Activated CD8-positive, alpha-beta T cell treated with anti-CD3 and anti-CD28 coated beads for 36 hours (primary cell): Measurements from ENCODE around the gene ACSM2B. TPM values are rescaled to one million over a fixed set of nuclear protein-coding genes. Genes with fewer than 3 reads are reported as not detected.

Experiments used
- ATAC-seq: fragments of 200-7000 bp; cut with Tn5 transposase; one replicate; pipeline ENCODE4 v1.10.0; 2021; ENCODE audit warnings: mild to moderate bottlenecking, moderate library complexity
- CTCF ChIA-PET: fragments of 350-600 bp; sonication (Branson Sonifier 250); formaldehyde crosslinking; loops from one replicate; lab custom pipeline; 2021; ENCODE audit warnings: antibody characterized with exemption; lab: Charles Lee
- POLR2A ChIA-PET: fragments of 350-600 bp; sonication (Branson Sonifier 250); formaldehyde crosslinking; loops from one replicate; lab custom pipeline; 2021; ENCODE audit warnings: antibody characterized with exemption; lab: Charles Lee
- DNase-seq: peaks from one replicate; pipeline ENCODE4 v3.0.0-alpha.2; 2020
- H3K27ac Mint-ChIP-seq: one replicate; pipeline ENCODE4 v1.8.0; 2021; ENCODE audit warnings: mild to moderate bottlenecking, mixed read lengths
- H3K27me3 Mint-ChIP-seq: one replicate; pipeline ENCODE4 v1.8.0; 2021; ENCODE audit warnings: mixed read lengths
- H3K36me3 Mint-ChIP-seq: one replicate; pipeline ENCODE4 v1.8.0; 2021; ENCODE audit warnings: low read depth, mixed read lengths
- H3K4me1 Mint-ChIP-seq: one replicate; pipeline ENCODE4 v1.8.0; 2021; ENCODE audit warnings: low read depth, mixed read lengths
- H3K4me3 Mint-ChIP-seq: one replicate; pipeline ENCODE4 v1.8.0; 2021; ENCODE audit warnings: mild to moderate bottlenecking, moderate library complexity, mixed read lengths
- H3K9me3 Mint-ChIP-seq: one replicate; pipeline ENCODE4 v1.8.0; 2021; ENCODE audit warnings: mixed read lengths
- CTCF ChIP-seq: fragments of 200-600 bp; IDR thresholded peaks from one replicate; pipeline ENCODE4 v1.8.0; 2022; ENCODE audit warnings: antibody characterized with exemption, mild to moderate bottlenecking
- intact Hi-C: fragments of 100-400 bp; cut with micrococcal nuclease; formaldehyde crosslinking; loops from one replicate; pipeline ENCODE4 v1.10.0; 2022
- total RNA-seq, 2 experiments: library from RNA; stranded (reverse); gene quantifications; one replicate each; pipeline ENCODE4 v1.2.3, GENCODE V29; 2021

Gene ACSM2B
- total RNA-seq, 2 experiments from 2014 or later = not detected

GRCh38 chr16:20620770-20621169 lies 44.6 kb upstream of the ACSM2B start:
- Mint-ChIP-seq H3K4me3 (no peak overlapping the region), H3K27ac (no peak overlapping the region), H3K27me3 (peaks cover 8% of the 10 kb centered on the region), H3K4me1 (no peaks in the 10 kb centered on the region), H3K9me3 (no peaks in the 10 kb centered on the region), H3K36me3 (no peaks in the 10 kb centered on the region)
- POLR2A ChIA-PET = no interaction called here
- CTCF ChIA-PET = no interaction called here
- no peak for ATAC-seq
- TF ChIP-seq CTCF = no peak
- intact Hi-C loops = no loop called here
- DNase-seq = no peak

GRCh38 chr16:20620003-20620402 lies 43.8 kb upstream of the ACSM2B start:
- intact Hi-C loops = no loop called here
- no peak for ATAC-seq
- Mint-ChIP-seq H3K27me3 (peaks cover 8% of the 10 kb centered on the region), H3K4me3 (no peak overlapping the region), H3K27ac (no peak overlapping the region), H3K4me1 (no peaks in the 10 kb centered on the region), H3K36me3 (no peaks in the 10 kb centered on the region), H3K9me3 (no peaks in the 10 kb centered on the region)
- no peak for DNase-seq
- CTCF ChIA-PET = no interaction called here
- no peak for TF ChIP-seq CTCF
- POLR2A ChIA-PET = no interaction called here

GRCh38 chr16:20617271-20617670 lies 41.1 kb upstream of the ACSM2B start:
- ChIA-PET POLR2A (no interaction called here), CTCF (no interaction called here)
- Mint-ChIP-seq H3K27ac (no peak overlapping the region), H3K4me3 (no peak overlapping the region), H3K36me3 (no peaks in the 10 kb centered on the region), H3K27me3 (peaks cover 10% of the 10 kb centered on the region), H3K4me1 (no peaks in the 10 kb centered on the region), H3K9me3 (no peaks in the 10 kb centered on the region)
- no peak for TF ChIP-seq CTCF
- ATAC-seq (no peak), DNase-seq (no peak)
- intact Hi-C loops = no loop called here

- intact Hi-C loops = no loop called here
- H3K36me3 Mint-ChIP-seq = no peaks in the 10 kb centered on the region
- ATAC-seq (no peak), DNase-seq (no peak)
- TF ChIP-seq CTCF = no peak
- POLR2A ChIA-PET = no interaction called here
- H3K9me3 Mint-ChIP-seq = no peaks in the 10 kb centered on the region
- CTCF ChIA-PET = no interaction called here
- H3K27me3 Mint-ChIP-seq = peaks cover 20% of the 10 kb centered on the region
- no peaks in the 10 kb centered on the region for H3K4me1 Mint-ChIP-seq
- H3K4me3 Mint-ChIP-seq = no peak overlapping the region
- H3K27ac Mint-ChIP-seq = no peak overlapping the region
Observed at GRCh38 chr16:20614186-20615141, 38.3 kb upstream of the ACSM2B start.

- DNase-seq (no peak), ATAC-seq (no peak)
- Mint-ChIP-seq H3K27me3 (peaks cover 22% of the 10 kb centered on the region), H3K4me3 (no peak overlapping the region), H3K4me1 (no peaks in the 10 kb centered on the region), H3K27ac (no peak overlapping the region), H3K9me3 (no peaks in the 10 kb centered on the region), H3K36me3 (no peaks in the 10 kb centered on the region)
- ChIA-PET CTCF (no interaction called here), POLR2A (no interaction called here)
- TF ChIP-seq CTCF = no peak
- intact Hi-C loops = no loop called here
Observed at GRCh38 chr16:20613481-20614185, 37.5 kb upstream of the ACSM2B start.
